ENCODE results near the gene KRT80. TPM values are rescaled to one million over a fixed set of nuclear protein-coding genes. Genes with fewer than 3 reads are reported as not detected.
"Not testable (repeated sequence)": the region's sequence is repeated elsewhere in the genome, so short reads cannot be mapped to it uniquely, and the experiment has no call there.

The KRT80 gene
- not detected for total RNA-seq

DNA sequence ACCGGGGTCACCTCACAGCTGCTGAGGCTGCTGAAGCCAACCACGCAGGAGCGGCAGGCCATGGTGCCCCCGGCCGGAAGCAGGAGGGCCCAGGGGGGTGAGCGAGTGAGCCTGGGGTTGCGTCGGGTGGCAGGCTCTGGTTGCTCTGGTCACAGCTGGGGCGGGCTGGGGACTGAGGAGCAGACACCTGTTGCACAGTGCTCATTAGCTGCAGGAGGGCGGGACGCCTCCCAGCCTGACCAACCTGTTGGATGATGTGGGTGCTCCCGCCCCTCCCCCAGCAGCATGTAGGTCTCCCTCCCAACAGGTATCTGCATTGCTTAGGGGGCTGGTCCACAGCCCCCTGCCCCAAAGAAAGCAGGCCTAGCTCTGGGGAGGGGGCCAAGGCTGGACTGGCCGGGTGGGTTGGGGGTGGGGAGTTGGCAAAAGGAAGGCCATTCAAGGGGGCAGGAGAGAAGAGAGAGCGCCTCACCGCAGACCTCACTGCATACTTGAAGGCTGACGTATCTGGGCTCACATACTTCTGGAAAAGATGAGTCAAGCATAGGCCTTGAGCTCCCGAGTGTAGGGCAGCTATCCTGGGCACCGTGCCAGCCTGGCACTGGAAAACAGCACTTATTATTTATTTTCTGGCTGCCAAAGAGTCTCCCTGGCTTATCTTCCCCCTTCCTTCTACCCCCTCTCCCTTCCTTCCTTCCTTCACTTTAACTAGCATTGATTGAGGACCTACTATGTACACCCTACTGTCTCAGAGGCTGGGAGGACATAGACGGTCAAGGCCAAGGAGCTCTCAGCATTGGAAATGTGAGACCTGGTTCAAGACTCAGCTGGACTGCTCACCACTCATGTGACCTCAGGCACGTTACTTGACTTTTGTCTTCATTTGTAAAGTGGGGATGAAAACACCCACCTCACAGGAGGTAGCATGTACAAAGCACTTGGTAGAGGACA is at the start of gene KRT80:
Gene KRT80, minus strand, starts transcription at position 174 of the 951 bp plus-strand sequence. Its CDS starts 112 bp downstream, at position 62.
- Mint-ChIP-seq H3K4me3 (no peak within 1 kb of the TSS), H3K9me3 (no peaks in the 10 kb centered on the region), H3K4me1 (peaks cover 1% of the 10 kb centered on the region), H3K27me3 (no peaks in the 10 kb centered on the region), H3K36me3 (no peaks in the 10 kb centered on the region), H3K27ac (no peak within 1 kb of the TSS)
- peak; percentile 20 for DNase-seq

GRCh38 chr12:52241205-52241842 is 49.5 kb upstream of the KRT80 start:
- Mint-ChIP-seq H3K36me3 (no peaks in the 10 kb centered on the region), H3K27me3 (no peaks in the 10 kb centered on the region), H3K4me3 (no peak overlapping the region), H3K4me1 (peaks cover 24% of the 10 kb centered on the region), H3K27ac (no peak overlapping the region), H3K9me3 (no peaks in the 10 kb centered on the region)
- DNase-seq, result no peak

DNA sequence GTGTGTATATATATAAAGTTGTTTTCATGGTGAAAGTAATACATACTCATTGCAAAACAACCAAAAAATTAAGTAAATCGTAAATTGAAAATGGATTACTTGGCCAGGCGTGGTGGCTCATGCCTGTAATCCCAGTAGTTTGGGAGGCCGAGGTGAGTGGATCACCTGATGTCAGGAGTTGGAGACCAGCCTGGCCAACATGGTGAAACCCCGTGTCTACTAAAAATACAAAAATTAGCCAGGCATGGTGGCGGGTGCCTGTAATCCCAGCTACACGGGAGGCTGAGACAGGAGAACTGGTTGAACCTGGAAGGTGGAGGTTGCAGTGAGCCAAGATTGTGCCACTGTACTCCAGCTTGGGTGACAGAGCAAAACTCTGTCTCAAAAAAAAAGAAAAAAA is 48.4 kb upstream of the KRT80 start:
- H3K4me1 Mint-ChIP-seq, result peaks cover 19% of the 10 kb centered on the region
- not testable (repeated sequence) for DNase-seq, H3K27ac Mint-ChIP-seq, H3K4me3 Mint-ChIP-seq, H3K36me3 Mint-ChIP-seq, H3K27me3 Mint-ChIP-seq, H3K9me3 Mint-ChIP-seq

DNA sequence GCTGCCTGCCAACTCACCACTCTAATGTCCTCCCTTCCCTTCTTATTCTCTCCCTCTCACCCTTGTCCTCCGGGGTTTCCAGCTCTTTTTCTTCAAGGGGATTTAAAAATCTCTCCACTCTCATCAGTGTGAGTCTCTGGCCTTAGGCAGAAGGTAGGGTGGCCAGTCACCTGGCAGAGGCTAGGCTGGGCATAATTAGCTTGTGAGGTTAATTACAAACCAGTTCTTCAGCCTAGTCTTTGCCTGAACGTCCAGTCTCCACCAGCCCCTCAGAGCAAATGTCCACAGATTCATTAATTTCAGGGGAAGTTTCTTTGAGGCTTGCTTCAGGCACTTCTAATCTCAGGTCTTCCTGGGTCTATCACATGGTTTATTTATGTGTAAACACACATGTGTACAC is 48.0 kb upstream of the KRT80 start:
- Mint-ChIP-seq H3K36me3 (no peaks in the 10 kb centered on the region), H3K9me3 (no peaks in the 10 kb centered on the region), H3K27me3 (peaks cover 6% of the 10 kb centered on the region), H3K4me1 (peaks cover 18% of the 10 kb centered on the region), H3K4me3 (no peak overlapping the region), H3K27ac (no peak overlapping the region)
- DNase-seq, result no peak

DNA sequence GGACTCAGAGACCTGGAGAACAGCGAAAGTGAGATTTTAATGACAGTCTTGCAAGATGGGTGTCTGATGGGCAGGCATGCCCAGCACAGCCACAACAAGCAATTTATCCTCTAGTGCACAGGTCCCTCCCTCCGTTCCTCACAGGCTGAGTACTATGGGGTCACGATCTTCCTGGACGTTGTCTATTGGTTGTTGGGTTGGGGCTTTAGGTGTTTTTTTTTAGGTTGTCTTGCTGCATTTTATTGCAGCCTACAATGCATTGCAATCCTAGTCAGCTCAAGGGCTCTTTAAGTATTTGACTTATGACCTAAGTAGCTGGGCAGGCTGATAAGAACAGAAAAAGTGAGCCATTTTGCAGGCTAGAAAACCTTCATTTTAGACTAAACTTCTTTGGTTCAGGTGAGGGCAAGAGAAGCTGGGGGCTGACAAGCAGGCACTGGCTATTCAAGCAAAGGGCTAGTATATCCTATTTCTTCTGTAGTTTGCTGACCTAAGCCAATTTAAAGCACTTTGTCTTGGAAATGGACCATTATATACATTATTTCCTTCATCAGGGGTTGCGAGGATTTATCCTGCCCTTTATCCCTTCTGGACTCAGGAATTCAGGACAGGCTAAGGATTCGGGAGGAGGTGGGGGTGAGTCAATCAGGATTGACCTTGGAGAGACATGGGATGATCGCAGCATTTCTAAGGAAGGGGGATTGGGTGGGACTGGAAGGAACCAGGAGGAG is 47.3 kb upstream of the KRT80 start:
- H3K27me3 Mint-ChIP-seq, result peaks cover 13% of the 10 kb centered on the region
- H3K4me3 Mint-ChIP-seq, result no peak overlapping the region
- H3K9me3 Mint-ChIP-seq, result no peaks in the 10 kb centered on the region
- no peak overlapping the region for H3K27ac Mint-ChIP-seq
- H3K36me3 Mint-ChIP-seq, result no peaks in the 10 kb centered on the region
- peaks cover 12% of the 10 kb centered on the region for H3K4me1 Mint-ChIP-seq
- no peak for DNase-seq

DNA sequence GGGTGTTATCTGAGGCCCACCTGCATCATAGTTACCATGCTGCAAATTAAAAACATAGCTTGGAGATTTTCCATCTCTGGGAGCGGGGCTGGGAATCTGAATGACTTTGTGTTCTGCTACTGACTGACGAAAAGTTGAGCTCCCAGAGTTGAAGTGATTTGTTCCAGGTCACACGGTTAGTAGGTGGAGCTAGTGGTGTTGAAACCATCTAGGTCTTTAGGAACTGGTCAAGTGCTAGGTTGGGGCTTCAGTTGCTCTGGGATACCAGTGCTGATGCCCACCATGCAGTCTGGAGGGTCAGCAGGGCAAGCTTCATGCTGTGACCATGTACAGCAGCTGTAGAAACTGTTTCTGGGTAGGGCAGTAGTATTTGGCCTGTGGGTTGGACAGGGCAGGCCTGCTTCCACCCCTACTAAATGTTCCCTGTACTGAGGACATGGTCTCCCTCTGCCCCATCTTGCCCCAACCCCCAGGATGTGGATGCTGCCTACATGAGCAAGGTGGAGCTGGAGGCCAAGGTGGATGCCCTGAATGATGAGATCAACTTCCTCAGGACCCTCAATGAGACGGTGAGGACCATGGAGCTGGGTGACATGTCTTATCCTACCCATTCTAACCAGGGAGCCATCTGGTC is 46.5 kb upstream of the KRT80 start:
- H3K36me3 Mint-ChIP-seq, result no peaks in the 10 kb centered on the region
- H3K4me1 Mint-ChIP-seq, result peaks cover 5% of the 10 kb centered on the region
- H3K27me3 Mint-ChIP-seq, result peaks cover 19% of the 10 kb centered on the region
- H3K27ac Mint-ChIP-seq, result no peak overlapping the region
- DNase-seq, result no peak
- no peak overlapping the region for H3K4me3 Mint-ChIP-seq
- H3K9me3 Mint-ChIP-seq, result no peaks in the 10 kb centered on the region

GRCh38 chr12:52236386-52237050 is 44.7 kb upstream of the KRT80 start:
- Mint-ChIP-seq H3K36me3 (no peaks in the 10 kb centered on the region), H3K27me3 (peaks cover 32% of the 10 kb centered on the region), H3K27ac (no peak overlapping the region), H3K4me1 (peaks cover 2% of the 10 kb centered on the region), H3K9me3 (no peaks in the 10 kb centered on the region), H3K4me3 (no peak overlapping the region)
- no peak for DNase-seq

DNA sequence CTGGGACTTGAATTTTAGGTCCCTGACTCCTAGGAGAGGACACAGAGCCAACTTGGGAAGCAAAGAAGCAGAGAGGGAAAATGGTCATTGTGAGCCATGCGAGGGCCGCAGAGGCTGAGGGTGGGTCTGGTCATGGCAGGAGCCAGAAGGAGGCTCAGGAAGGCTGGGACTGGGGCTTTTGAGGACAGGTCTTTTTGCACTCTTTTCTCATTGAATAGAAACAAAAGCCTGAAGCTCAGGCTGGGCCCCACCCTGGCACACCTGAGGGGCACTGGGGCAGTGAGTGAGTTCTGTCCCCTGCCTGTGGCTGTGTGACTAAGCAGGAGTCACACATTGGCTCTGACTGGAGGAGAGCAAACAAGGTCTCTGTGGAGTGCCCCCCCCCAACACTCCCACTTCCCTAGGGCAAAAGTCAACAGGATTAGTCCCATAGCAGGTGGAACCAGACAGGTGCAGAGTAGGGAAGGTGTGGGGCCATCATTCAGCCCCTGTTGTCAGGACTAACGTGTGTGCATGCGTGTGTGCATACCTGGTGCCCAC is 44.1 kb upstream of the KRT80 start:
- Mint-ChIP-seq H3K9me3 (no peaks in the 10 kb centered on the region), H3K27ac (no peak overlapping the region), H3K27me3 (peaks cover 36% of the 10 kb centered on the region), H3K36me3 (no peaks in the 10 kb centered on the region), H3K4me3 (no peak overlapping the region), H3K4me1 (no peaks in the 10 kb centered on the region)
- no peak for DNase-seq

DNA sequence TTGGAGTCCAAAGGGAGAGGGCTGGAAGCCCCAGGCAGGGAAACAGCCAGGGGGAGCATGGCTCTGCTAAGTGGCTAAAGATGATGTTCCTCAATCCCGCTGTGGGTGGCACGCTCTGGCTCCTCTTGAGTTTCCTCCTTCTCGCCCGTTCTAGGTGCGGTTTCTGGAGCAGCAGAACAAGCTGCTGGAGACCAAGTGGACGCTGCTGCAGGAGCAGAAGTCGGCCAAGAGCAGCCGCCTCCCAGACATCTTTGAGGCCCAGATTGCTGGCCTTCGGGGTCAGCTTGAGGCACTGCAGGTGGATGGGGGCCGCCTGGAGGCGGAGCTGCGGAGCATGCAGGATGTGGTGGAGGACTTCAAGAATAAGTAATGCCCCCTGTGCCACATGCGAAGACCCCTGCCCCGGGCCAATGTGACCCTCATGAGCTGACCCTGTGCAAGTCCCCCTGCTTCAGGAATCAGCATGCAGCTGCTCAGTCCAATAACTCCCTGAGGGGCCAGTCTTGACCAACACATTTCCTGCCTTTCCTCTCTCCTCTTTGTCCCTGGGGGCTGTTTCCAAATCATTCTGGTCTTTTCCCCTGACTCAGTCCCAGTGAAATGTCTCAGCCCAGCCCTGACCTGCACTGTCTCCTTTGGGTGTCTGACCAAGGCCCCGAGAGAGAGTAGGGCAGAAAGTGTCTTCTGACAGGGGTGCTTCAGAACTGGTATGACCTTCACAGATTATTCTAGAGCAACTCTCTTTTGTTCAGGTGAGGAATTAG is 43.4 kb upstream of the KRT80 start:
- no peaks in the 10 kb centered on the region for H3K9me3 Mint-ChIP-seq
- no peak for DNase-seq
- peaks cover 42% of the 10 kb centered on the region for H3K27me3 Mint-ChIP-seq
- no peaks in the 10 kb centered on the region for H3K36me3 Mint-ChIP-seq
- no peak overlapping the region for H3K27ac Mint-ChIP-seq
- no peak overlapping the region for H3K4me3 Mint-ChIP-seq
- no peaks in the 10 kb centered on the region for H3K4me1 Mint-ChIP-seq

DNA sequence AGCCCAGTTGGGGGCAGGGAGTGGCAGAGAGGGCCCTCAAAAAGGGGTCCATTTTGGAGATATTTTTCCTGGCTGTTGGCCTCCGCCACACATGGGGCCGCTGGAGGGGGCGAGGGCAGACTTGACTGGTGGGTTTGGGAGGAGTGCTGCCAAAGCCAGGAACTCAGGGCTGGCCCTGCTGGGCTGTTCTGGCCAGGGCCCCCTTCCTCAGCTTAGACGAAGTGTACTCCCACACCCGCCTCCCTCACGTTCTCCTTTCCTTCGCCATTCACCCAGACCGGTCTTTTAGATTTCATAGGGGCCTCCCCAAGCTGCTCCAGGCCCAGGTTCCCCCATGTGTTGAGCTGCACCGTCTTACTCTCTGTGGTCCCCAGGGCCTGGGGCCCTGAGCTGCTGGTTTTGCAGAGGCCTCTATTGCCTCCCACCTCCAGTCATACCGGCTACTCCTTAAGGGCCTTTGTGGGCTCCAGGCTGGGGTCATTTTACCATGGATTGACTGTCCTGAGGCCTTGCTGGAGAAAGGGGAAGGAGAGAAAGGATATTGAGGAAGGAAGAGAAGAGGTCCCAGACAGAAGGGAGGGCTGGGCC is 42.5 kb upstream of the KRT80 start:
- Mint-ChIP-seq H3K4me1 (no peaks in the 10 kb centered on the region), H3K4me3 (no peak overlapping the region), H3K27me3 (peaks cover 48% of the 10 kb centered on the region), H3K9me3 (no peaks in the 10 kb centered on the region), H3K36me3 (no peaks in the 10 kb centered on the region), H3K27ac (no peak overlapping the region)
- DNase-seq, result no peak

DNA sequence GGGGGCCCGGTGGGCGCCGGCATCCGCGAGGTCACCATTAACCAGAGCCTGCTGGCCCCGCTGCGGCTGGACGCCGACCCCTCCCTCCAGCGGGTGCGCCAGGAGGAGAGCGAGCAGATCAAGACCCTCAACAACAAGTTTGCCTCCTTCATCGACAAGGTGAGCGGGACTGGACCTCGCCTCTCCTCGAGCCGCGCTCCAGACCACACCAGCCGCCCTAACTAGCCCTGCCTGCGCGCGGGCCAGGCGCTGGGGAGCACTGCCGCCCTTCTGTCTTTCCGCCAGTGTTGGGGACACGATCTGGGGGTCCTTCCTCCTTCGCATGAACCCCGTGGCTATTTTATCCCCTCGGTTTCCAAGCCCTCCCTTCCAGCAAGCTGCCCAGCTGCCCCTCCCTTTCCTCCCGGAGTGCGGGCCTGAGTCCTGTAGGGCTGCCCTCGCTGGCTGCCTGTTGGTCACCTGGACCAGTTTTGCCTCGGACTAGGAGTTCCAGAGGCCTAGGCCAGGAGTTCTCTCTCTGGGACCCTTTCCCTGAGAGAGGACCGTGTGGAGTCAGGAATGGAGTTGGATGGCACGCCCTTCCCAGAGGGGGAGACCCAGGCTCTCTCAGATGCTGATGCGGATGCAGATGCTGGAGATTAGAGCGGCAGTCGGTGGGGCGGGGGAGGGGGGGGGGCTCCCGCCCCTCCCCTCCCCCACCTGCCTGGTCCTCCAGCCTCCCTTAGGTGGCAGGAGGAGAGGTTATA is 41.8 kb upstream of the KRT80 start:
- no peaks in the 10 kb centered on the region for H3K4me1 Mint-ChIP-seq
- DNase-seq, result no peak
- H3K9me3 Mint-ChIP-seq, result no peaks in the 10 kb centered on the region
- peaks cover 50% of the 10 kb centered on the region for H3K27me3 Mint-ChIP-seq
- no peak overlapping the region for H3K4me3 Mint-ChIP-seq
- no peaks in the 10 kb centered on the region for H3K36me3 Mint-ChIP-seq
- H3K27ac Mint-ChIP-seq, result no peak overlapping the region

- Mint-ChIP-seq H3K4me3 (no peak within 1 kb of the TSS), H3K27me3 (peaks cover 58% of the 10 kb centered on the region), H3K4me1 (no peaks in the 10 kb centered on the region), H3K9me3 (no peaks in the 10 kb centered on the region), H3K27ac (no peak within 1 kb of the TSS), H3K36me3 (no peaks in the 10 kb centered on the region)
- no peak for DNase-seq
These were observed 41.1 kb upstream of the KRT80 start, which contains the start of gene KRT7 for GRCh38 chr12:52232674-52233461. KRT7 (plus strand) TSS chr12:52233243; CDS start chr12:52233297, 54 bp downstream.
